DND-41 (cell line): Measurements from ENCODE around the gene LRIG3.

Experiments
- CTCF ChIP-seq: IDR thresholded peaks from 2 replicates; pipeline ENCODE4 v1.5.1; 2012; ENCODE audit warnings: borderline replicate concordance, low read length, moderate library complexity, mild to moderate bottlenecking; ENCODE audit not compliant: poor library complexity, severe bottlenecking; ENCODE audit errors: extremely low read depth
- EZH2 ChIP-seq: IDR thresholded peaks from 3 replicates; pipeline ENCODE4 v1.6.1; 2012; ENCODE audit warnings: borderline replicate concordance, low read depth, mild to moderate bottlenecking, moderate library complexity, low read length, inconsistent platforms; ENCODE audit not compliant: severe bottlenecking

GRCh38 chr12:58860788-58861240 is 59.5 kb downstream of the LRIG3 start:
- TF ChIP-seq CTCF (no peak), EZH2 (no peak)
